H9 (cell line): Measurements from ENCODE around the gene SLC25A26. TPM values are rescaled to one million over a fixed set of nuclear protein-coding genes. Genes with fewer than 3 reads are reported as not detected.

Source experiments
- DNase-seq: peaks from one replicate; pipeline ENCODE4 v3.0.0-alpha.2; 2017
- H2AFZ ChIP-seq: one replicate; pipeline ENCODE4 v1.6.1; 2013; ENCODE audit warnings: mild to moderate bottlenecking, low read length, control low read depth, moderate library complexity
- H2AK5ac ChIP-seq: 2 replicates; pipeline ENCODE4 v1.6.1; 2013; ENCODE audit warnings: low read length, control low read depth, mixed read lengths; ENCODE audit not compliant: insufficient read length
- H2BK120ac ChIP-seq: one replicate; pipeline ENCODE4 v1.6.1; 2013; ENCODE audit warnings: low read depth, mild to moderate bottlenecking, low read length, control low read depth, inconsistent platforms; ENCODE audit not compliant: poor library complexity, severe bottlenecking
- H2BK12ac ChIP-seq: 2 replicates; pipeline ENCODE4 v1.6.1; 2013; ENCODE audit warnings: low read length, control low read depth, mixed read lengths, low read depth; ENCODE audit not compliant: insufficient read length
- H2BK15ac ChIP-seq: 2 replicates; pipeline ENCODE4 v1.6.1; 2013; ENCODE audit warnings: low read depth, low read length, control low read depth
- H2BK20ac ChIP-seq: one replicate; pipeline ENCODE4 v1.6.1; 2013; ENCODE audit warnings: low read depth, mild to moderate bottlenecking, low read length, control low read depth, inconsistent platforms; ENCODE audit not compliant: poor library complexity, severe bottlenecking
- H2BK5ac ChIP-seq: 2 replicates; pipeline ENCODE4 v1.6.1; 2013; ENCODE audit warnings: low read length, control low read depth, mixed read lengths; ENCODE audit not compliant: insufficient read length
- H3K14ac ChIP-seq: 2 replicates; pipeline ENCODE4 v1.6.1; 2013; ENCODE audit warnings: low read length, control low read depth; ENCODE audit not compliant: insufficient read depth
- H3K18ac ChIP-seq: 2 replicates; pipeline ENCODE4 v1.6.1; 2013; ENCODE audit warnings: low read depth, mild to moderate bottlenecking, mixed read lengths, low read length, control low read depth; ENCODE audit not compliant: insufficient read length
- H3K23ac ChIP-seq: 2 replicates; pipeline ENCODE4 v1.6.1; 2013; ENCODE audit warnings: low read length, control low read depth, mixed read lengths, low read depth; ENCODE audit not compliant: insufficient read length
- H3K23me2 ChIP-seq: 2 replicates; pipeline ENCODE4 v1.6.1; 2013; ENCODE audit warnings: low read depth, mild to moderate bottlenecking, mixed read lengths, low read length, control low read depth; ENCODE audit not compliant: insufficient read length, poor library complexity, severe bottlenecking
- H3K27ac ChIP-seq: 2 replicates; pipeline ENCODE4 v1.5.1; 2013; ENCODE audit warnings: low read length, control low read depth, mixed read lengths, low read depth; ENCODE audit not compliant: insufficient read length
- H3K27me3 ChIP-seq: 2 replicates; pipeline ENCODE4 v1.6.1; 2013; ENCODE audit warnings: low read length, control low read depth, inconsistent platforms; ENCODE audit not compliant: insufficient read depth
- H3K4ac ChIP-seq: 2 replicates; pipeline ENCODE4 v1.6.1; 2013; ENCODE audit warnings: low read depth, mild to moderate bottlenecking, control low read depth, inconsistent platforms, low read length, moderate library complexity
- H3K4me1 ChIP-seq: 2 replicates; pipeline ENCODE4 v1.6.1; 2013; ENCODE audit warnings: low read length, control low read depth, inconsistent platforms; ENCODE audit not compliant: insufficient read depth
- H3K4me2 ChIP-seq: 2 replicates; pipeline ENCODE4 v1.6.1; 2013; ENCODE audit warnings: low read length, control low read depth, mixed read lengths; ENCODE audit not compliant: insufficient read length, insufficient read depth
- H3K56ac ChIP-seq: 2 replicates; pipeline ENCODE4 v1.6.1; 2013; ENCODE audit warnings: low read depth, mild to moderate bottlenecking, mixed read lengths, low read length, control low read depth; ENCODE audit not compliant: insufficient read length
- H3K79me1 ChIP-seq: 2 replicates; pipeline ENCODE4 v1.6.1; 2013; ENCODE audit warnings: low read depth, mild to moderate bottlenecking, moderate library complexity, low read length, control low read depth, inconsistent platforms; ENCODE audit not compliant: insufficient read depth, poor library complexity, severe bottlenecking
- H3K79me2 ChIP-seq: 2 replicates; pipeline ENCODE4 v1.6.1; 2013; ENCODE audit warnings: low read length, control low read depth, inconsistent platforms; ENCODE audit not compliant: insufficient read depth
- H3K9ac ChIP-seq: 2 replicates; pipeline ENCODE4 v1.6.1; 2013; ENCODE audit warnings: low read length, control low read depth, mixed read lengths; ENCODE audit not compliant: insufficient read length; ENCODE audit errors: extremely low read depth
- H3K9me3 ChIP-seq: one replicate; pipeline ENCODE4 v1.6.1; 2013; ENCODE audit warnings: low read depth, low read length, inconsistent platforms; ENCODE audit not compliant: control insufficient read depth
- H3T11ph ChIP-seq: one replicate; pipeline ENCODE4 v1.6.1; 2013; ENCODE audit warnings: mild to moderate bottlenecking, low read length, control low read depth, inconsistent platforms
- H4K20me1 ChIP-seq: one replicate; pipeline ENCODE4 v1.6.1; 2013; ENCODE audit not compliant: control insufficient read depth, insufficient read length, insufficient read depth
- H4K5ac ChIP-seq: 2 replicates; pipeline ENCODE4 v1.6.1; 2013; ENCODE audit warnings: low read depth, mild to moderate bottlenecking, mixed read lengths, low read length, control low read depth; ENCODE audit not compliant: insufficient read length
- H4K8ac ChIP-seq: replicated peaks from 2 replicates; pipeline ENCODE4 v1.6.1; 2013; ENCODE audit warnings: low read length, control low read depth, mixed read lengths, low read depth; ENCODE audit not compliant: insufficient read length
- H4K91ac ChIP-seq: 2 replicates; pipeline ENCODE4 v1.6.1; 2013; ENCODE audit warnings: low read depth, mild to moderate bottlenecking, moderate library complexity, mixed read lengths, low read length, control low read depth; ENCODE audit not compliant: insufficient read length
- H3K27ac Mint-ChIP-seq, 3 experiments: 2 replicates in 2 of 3; 3 replicates in 1 of 3; pipeline ENCODE4 v1.8.0; 2020 to 2021; ENCODE audit warnings: mixed read lengths in 3 of 3, mild to moderate bottlenecking in 1 of 3, moderate library complexity in 1 of 3
- H3K27me3 Mint-ChIP-seq: 2 replicates; pipeline ENCODE4 v1.8.0; 2021; ENCODE audit warnings: low read depth, mild to moderate bottlenecking, moderate library complexity, mixed read lengths
- H3K36me3 Mint-ChIP-seq, 3 experiments: 2 replicates in 2 of 3; 3 replicates in 1 of 3; pipeline ENCODE4 v1.8.0; 2020 to 2021; ENCODE audit warnings: low read depth in 3 of 3, mixed read lengths in 3 of 3; ENCODE audit not compliant: insufficient read depth in 1 of 3
- H3K4me1 Mint-ChIP-seq, 2 experiments: 2 replicates each; pipeline ENCODE4 v1.8.0; 2020; ENCODE audit warnings: mixed read lengths in 2 of 2
- H3K4me3 Mint-ChIP-seq, 2 experiments: 2 replicates in 1 of 2; 3 replicates in 1 of 2; pipeline ENCODE4 v1.8.0; 2020 to 2021; ENCODE audit warnings: mild to moderate bottlenecking in 2 of 2, mixed read lengths in 2 of 2, moderate library complexity in 1 of 2
- H3K9me3 Mint-ChIP-seq, 2 experiments: 2 replicates in 1 of 2; 3 replicates in 1 of 2; pipeline ENCODE4 v1.8.0; 2020; ENCODE audit warnings: mild to moderate bottlenecking in 2 of 2, mixed read lengths in 2 of 2, moderate library complexity in 1 of 2
- WGBS: extraction: QIAGEN DNeasy Blood & Tissue Kit; methylation state at CpG from one replicate; pipeline ENCODE4 v1.1.7; 2013; ENCODE audit warnings: missing lambda C conversion rate, low lambda C conversion rate, mixed read lengths; ENCODE audit not compliant: insufficient read length; ENCODE audit errors: extremely low coverage; 5-methylcytosine and 5-hydroxymethylcytosine counted together
- total RNA-seq: library from RNA; stranded (reverse); gene quantifications from 2 replicates; pipeline ENCODE4 v1.2.1, GENCODE V29; 2021
- TF ChIP-seq, protein P1 (sequence below): fragments of 200-600 bp; sonication (generic); conservative IDR thresholded peaks from 3 replicates; pipeline ENCODE4 v1.8.0; 2021; ENCODE audit warnings: antibody characterized with exemption, mild to moderate bottlenecking

SLC25A26 gene
- total RNA-seq, 1 experiment from 2014 or later: 30.2 TPM

DNA sequence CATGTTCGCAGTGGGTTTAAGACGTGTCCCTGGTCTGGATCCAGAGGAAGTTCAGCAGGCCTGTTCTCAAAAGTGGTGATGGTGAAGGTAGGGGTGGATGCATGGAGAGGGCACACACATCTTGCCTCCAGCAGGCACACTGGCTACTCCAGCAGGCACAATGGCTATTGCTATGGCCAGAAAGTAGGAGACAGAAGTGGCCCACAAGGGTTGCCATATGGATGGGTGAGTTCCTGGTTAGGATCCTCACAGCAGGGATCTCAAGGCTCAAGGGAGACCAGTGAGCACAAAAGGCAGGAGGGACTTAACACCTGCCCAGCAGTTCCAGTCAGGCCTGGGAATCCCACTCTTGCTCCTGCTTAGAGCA, 172.1 kb downstream of the SLC25A26 start:
- Histone ChIP-seq H2AFZ (no peak overlapping the region), H4K91ac (no peak overlapping the region), H3K18ac (no peak overlapping the region), H3K4me2 (no peak overlapping the region), H3K23ac (no peak overlapping the region), H4K20me1 (no peaks in the 10 kb centered on the region), H3K9ac (no peak overlapping the region), H3K79me1 (no peaks in the 10 kb centered on the region), H3K4me1 (no peaks in the 10 kb centered on the region), H3K79me2 (no peaks in the 10 kb centered on the region), H3K14ac (no peak overlapping the region), H3K56ac (no peak overlapping the region), H3K23me2 (no peaks in the 10 kb centered on the region), H4K8ac (peak overlapping the region; percentile 24), H4K5ac (no peak overlapping the region), H3K27me3 (no peaks in the 10 kb centered on the region), H3K9me3 (no peaks in the 10 kb centered on the region), H2BK120ac (no peak overlapping the region), H2BK12ac (no peak overlapping the region), H2BK5ac (no peak overlapping the region), H2BK20ac (no peak overlapping the region), H3T11ph (no peak overlapping the region), H2BK15ac (no peak overlapping the region), H2AK5ac (no peak overlapping the region), H3K27ac (no peak overlapping the region), H3K4ac (no peak overlapping the region)
- Mint-ChIP-seq H3K9me3 (no peaks in the 10 kb centered on the region), H3K4me3 (no peak overlapping the region), H3K27me3 (no peaks in the 10 kb centered on the region), H3K27ac (peak overlapping the region in 2 of 3 experiments; percentile 73 to 75; a peak in 3 of 7 replicates), H3K4me1 (peaks cover 7 to 13% of the 10 kb centered on the region in 2 experiments), H3K36me3 (peaks cover 60 to 89% (median 88%) of the 10 kb centered on the region in 3 experiments)
- TF ChIP-seq, protein P1, sequence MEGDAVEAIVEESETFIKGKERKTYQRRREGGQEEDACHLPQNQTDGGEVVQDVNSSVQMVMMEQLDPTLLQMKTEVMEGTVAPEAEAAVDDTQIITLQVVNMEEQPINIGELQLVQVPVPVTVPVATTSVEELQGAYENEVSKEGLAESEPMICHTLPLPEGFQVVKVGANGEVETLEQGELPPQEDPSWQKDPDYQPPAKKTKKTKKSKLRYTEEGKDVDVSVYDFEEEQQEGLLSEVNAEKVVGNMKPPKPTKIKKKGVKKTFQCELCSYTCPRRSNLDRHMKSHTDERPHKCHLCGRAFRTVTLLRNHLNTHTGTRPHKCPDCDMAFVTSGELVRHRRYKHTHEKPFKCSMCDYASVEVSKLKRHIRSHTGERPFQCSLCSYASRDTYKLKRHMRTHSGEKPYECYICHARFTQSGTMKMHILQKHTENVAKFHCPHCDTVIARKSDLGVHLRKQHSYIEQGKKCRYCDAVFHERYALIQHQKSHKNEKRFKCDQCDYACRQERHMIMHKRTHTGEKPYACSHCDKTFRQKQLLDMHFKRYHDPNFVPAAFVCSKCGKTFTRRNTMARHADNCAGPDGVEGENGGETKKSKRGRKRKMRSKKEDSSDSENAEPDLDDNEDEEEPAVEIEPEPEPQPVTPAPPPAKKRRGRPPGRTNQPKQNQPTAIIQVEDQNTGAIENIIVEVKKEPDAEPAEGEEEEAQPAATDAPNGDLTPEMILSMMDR: no peak
- no CpG with 5 or more reads among the region's 2 CpGs for WGBS
- no peak for DNase-seq
